Panc1 (cell line): ENCODE measurements around the gene TNFRSF11A. TPM values are rescaled to one million over a fixed set of nuclear protein-coding genes. Genes with fewer than 3 reads are reported as not detected.

Source experiments
- ATAC-seq: fragments of 200-7000 bp; cut with Tn5 transposase; 2 replicates; pipeline ENCODE4 v1.9.1; 2020; ENCODE audit warnings: mild to moderate bottlenecking, moderate library complexity
- BruUV-seq: library from RNA; stranded (reverse); fragments of 400-500 nt; replicated peaks from 2 replicates; lab custom pipeline; 2021; lab: Mats Ljungman, UMichigan
- CTCF ChIA-PET: fragments of 300-600 bp; sonication (Branson Sonifier 250); formaldehyde crosslinking; loops from one replicate; lab custom pipeline; 2022; ENCODE audit warnings: antibody characterized with exemption; lab: Charles Lee
- POLR2A ChIA-PET: fragments of 300-600 bp; sonication (Branson Sonifier 250); formaldehyde crosslinking; loops from one replicate; lab custom pipeline; 2022; ENCODE audit warnings: antibody characterized with exemption; lab: Charles Lee
- DNase-seq: peaks from one replicate; pipeline ENCODE4 v3.0.0-alpha.2; 2010; ENCODE audit warnings: low read depth, low spot score
- H3K27ac ChIP-seq: 2 replicates; pipeline ENCODE4 v1.5.1; 2011; ENCODE audit warnings: mild to moderate bottlenecking, low read length, inconsistent platforms
- H3K27me3 ChIP-seq: fragments of 200-500 bp; sonication (Bioruptor generic); 2 replicates; pipeline ENCODE4 v1.6.0; 2014; ENCODE audit warnings: low read length, inconsistent platforms; ENCODE audit not compliant: control insufficient read depth, insufficient read depth
- H3K36me3 ChIP-seq: fragments of 200-500 bp; sonication (Bioruptor generic); 2 replicates; pipeline ENCODE4 v1.5.1; 2014; ENCODE audit warnings: inconsistent platforms, mild to moderate bottlenecking, low read length, moderate library complexity; ENCODE audit not compliant: control insufficient read depth, insufficient read depth
- H3K4me1 ChIP-seq: 2 replicates; pipeline ENCODE4 v1.5.1; 2011; ENCODE audit warnings: inconsistent platforms, mild to moderate bottlenecking, low read length, moderate library complexity; ENCODE audit not compliant: control insufficient read depth, insufficient read depth
- H3K4me3 ChIP-seq, 2 experiments: 2 replicates each; pipeline ENCODE4 v1.5.1; 2011 to 2012; ENCODE audit warnings: low read depth in 2 of 2, low read length in 2 of 2, mild to moderate bottlenecking in 2 of 2, inconsistent platforms in 1 of 2, moderate library complexity in 1 of 2
- H3K9me3 ChIP-seq: fragments of 200-500 bp; sonication (Bioruptor generic); 2 replicates; pipeline ENCODE4 v1.5.1; 2014; ENCODE audit warnings: low read depth, mild to moderate bottlenecking, inconsistent platforms, low read length, moderate library complexity; ENCODE audit not compliant: control insufficient read depth, insufficient read depth
- POLR2AphosphoS5 ChIP-seq: IDR thresholded peaks from 2 replicates; pipeline ENCODE4 v1.6.1; 2012; ENCODE audit warnings: mild to moderate bottlenecking, low read depth, low read length, moderate library complexity
- SIN3A ChIP-seq: IDR thresholded peaks from 2 replicates; pipeline ENCODE4 v1.6.1; 2012; ENCODE audit warnings: low read depth, mild to moderate bottlenecking, low read length, moderate library complexity, borderline replicate concordance; ENCODE audit not compliant: insufficient read depth
- TCF7L2 ChIP-seq: IDR thresholded peaks from 2 replicates; pipeline ENCODE4 v1.6.1; 2011; ENCODE audit warnings: mild to moderate bottlenecking, low read depth, low read length, inconsistent platforms
- in situ Hi-C: cut with HindIII; loops from 2 replicates; pipeline ENCODE4 v1.10.0; 2016; ENCODE audit warnings: low sequenced_read_pairs, low pct_unique_long_range_greater_than_20kb
- intact Hi-C: fragments of 100-400 bp; cut with micrococcal nuclease; formaldehyde crosslinking; loops from one replicate; pipeline ENCODE4 v1.10.0; 2022; ENCODE audit not compliant: unreplicated experiment
- total RNA-seq: library from RNA; stranded (reverse); gene quantifications from one replicate; pipeline ENCODE4 v1.2.1, GENCODE V29; 2021; ENCODE audit not compliant: unreplicated experiment
- TF ChIP-seq, protein P1 (sequence below): fragments of 450-650 bp; IDR thresholded peaks from 2 replicates; pipeline ENCODE4 v1.5.1; 2017; ENCODE audit warnings: mild to moderate bottlenecking
- TF ChIP-seq, protein P2 (sequence below), 2 experiments: IDR thresholded peaks; 2 replicates each; pipeline ENCODE4 v1.6.1; 2011 to 2012; ENCODE audit warnings: low read depth in 2 of 2, control low read depth in 1 of 2, low read length in 1 of 2, mild to moderate bottlenecking in 1 of 2, moderate library complexity in 1 of 2; ENCODE audit not compliant: insufficient read depth in 1 of 2

TNFRSF11A gene
- total RNA-seq, 1 experiment from 2014 or later = 14.1 TPM

DNA sequence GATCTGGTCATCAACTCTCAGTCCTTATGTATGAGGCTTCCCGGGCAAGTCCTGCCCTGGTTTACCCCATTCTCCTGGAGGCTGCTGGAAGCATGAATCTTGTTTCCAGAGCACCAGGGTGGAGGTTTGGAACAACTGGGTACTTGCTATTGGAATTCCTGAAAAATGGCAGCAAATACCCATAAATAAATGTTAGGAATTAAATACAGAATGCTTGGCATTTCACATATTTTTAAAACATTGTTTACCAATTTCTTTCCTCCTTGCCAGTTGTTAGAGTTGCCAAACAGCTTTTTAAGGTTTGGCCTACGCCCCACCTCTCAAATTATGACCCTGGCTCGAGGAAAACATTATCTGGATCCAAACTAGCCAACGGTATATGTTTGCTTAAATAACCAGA is 107.1 kb downstream of the TNFRSF11A start:
- H3K9me3 ChIP-seq = peaks cover 3% of the 10 kb centered on the region; the same call in 1 of the 2 replicates
- in situ Hi-C loops (no loop called here), intact Hi-C loops (no loop called here)
- H3K36me3 ChIP-seq = no peaks in the 10 kb centered on the region
- POLR2A ChIA-PET = no interaction called here
- DNase-seq = no peak
- peaks cover 8% of the 10 kb centered on the region for H3K4me1 ChIP-seq
- H3K27ac ChIP-seq = no peak overlapping the region
- ATAC-seq = no peak
- CTCF ChIA-PET = no interaction called here
- H3K4me3 ChIP-seq = no peak overlapping the region
- TF ChIP-seq TCF7L2 (no peak), SIN3A (no peak), POLR2AphosphoS5 (no peak)
- TF ChIP-seq, protein P1, sequence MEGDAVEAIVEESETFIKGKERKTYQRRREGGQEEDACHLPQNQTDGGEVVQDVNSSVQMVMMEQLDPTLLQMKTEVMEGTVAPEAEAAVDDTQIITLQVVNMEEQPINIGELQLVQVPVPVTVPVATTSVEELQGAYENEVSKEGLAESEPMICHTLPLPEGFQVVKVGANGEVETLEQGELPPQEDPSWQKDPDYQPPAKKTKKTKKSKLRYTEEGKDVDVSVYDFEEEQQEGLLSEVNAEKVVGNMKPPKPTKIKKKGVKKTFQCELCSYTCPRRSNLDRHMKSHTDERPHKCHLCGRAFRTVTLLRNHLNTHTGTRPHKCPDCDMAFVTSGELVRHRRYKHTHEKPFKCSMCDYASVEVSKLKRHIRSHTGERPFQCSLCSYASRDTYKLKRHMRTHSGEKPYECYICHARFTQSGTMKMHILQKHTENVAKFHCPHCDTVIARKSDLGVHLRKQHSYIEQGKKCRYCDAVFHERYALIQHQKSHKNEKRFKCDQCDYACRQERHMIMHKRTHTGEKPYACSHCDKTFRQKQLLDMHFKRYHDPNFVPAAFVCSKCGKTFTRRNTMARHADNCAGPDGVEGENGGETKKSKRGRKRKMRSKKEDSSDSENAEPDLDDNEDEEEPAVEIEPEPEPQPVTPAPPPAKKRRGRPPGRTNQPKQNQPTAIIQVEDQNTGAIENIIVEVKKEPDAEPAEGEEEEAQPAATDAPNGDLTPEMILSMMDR = no peak
- TF ChIP-seq, protein P2, sequence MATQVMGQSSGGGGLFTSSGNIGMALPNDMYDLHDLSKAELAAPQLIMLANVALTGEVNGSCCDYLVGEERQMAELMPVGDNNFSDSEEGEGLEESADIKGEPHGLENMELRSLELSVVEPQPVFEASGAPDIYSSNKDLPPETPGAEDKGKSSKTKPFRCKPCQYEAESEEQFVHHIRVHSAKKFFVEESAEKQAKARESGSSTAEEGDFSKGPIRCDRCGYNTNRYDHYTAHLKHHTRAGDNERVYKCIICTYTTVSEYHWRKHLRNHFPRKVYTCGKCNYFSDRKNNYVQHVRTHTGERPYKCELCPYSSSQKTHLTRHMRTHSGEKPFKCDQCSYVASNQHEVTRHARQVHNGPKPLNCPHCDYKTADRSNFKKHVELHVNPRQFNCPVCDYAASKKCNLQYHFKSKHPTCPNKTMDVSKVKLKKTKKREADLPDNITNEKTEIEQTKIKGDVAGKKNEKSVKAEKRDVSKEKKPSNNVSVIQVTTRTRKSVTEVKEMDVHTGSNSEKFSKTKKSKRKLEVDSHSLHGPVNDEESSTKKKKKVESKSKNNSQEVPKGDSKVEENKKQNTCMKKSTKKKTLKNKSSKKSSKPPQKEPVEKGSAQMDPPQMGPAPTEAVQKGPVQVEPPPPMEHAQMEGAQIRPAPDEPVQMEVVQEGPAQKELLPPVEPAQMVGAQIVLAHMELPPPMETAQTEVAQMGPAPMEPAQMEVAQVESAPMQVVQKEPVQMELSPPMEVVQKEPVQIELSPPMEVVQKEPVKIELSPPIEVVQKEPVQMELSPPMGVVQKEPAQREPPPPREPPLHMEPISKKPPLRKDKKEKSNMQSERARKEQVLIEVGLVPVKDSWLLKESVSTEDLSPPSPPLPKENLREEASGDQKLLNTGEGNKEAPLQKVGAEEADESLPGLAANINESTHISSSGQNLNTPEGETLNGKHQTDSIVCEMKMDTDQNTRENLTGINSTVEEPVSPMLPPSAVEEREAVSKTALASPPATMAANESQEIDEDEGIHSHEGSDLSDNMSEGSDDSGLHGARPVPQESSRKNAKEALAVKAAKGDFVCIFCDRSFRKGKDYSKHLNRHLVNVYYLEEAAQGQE (IDR thresholded peaks at IDR 0.05; ENCODE audit: insufficient read depth in 1 of 2, low read depth in 2 of 2, low read length in 1 of 2) = no peak
- H3K27me3 ChIP-seq = no peaks in the 10 kb centered on the region
- BruUV-seq = no TSS peak

DNA sequence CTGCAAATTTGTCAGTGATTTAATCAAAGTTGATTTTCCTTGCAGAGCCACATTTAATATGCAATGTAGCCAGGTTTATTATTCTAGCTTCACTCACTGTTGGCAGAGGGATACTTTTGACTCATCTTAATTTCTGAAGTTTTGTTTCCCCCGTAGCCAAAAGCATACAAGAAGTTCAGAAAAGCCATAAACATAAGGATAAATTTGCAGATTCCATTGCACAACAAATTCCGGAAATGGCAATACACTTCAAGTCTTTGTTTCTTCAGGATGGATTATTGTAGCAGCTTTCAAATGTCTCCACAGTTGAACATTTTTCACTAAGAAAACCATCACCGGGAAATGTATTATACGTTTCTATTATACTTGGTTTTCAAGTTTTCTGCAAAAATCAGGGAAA is 109.7 kb downstream of the TNFRSF11A start:
- BruUV-seq = no TSS peak

More for the DNA sequence above, 109.7 kb downstream of the TNFRSF11A start:
- ChIA-PET POLR2A (no interaction called here), CTCF (no interaction called here)
- no peaks in the 10 kb centered on the region for H3K27me3 ChIP-seq
- ATAC-seq (no peak), DNase-seq (no peak)
- peaks cover 1% of the 10 kb centered on the region; the same call in 1 of the 2 replicates for H3K9me3 ChIP-seq
- intact Hi-C loops = no loop called here
- H3K36me3 ChIP-seq = no peaks in the 10 kb centered on the region
- TF ChIP-seq SIN3A = no peak
- TF ChIP-seq POLR2AphosphoS5 = no peak
- TF ChIP-seq, protein P2 (IDR thresholded peaks at IDR 0.05; ENCODE audit: insufficient read depth in 1 of 2, low read depth in 2 of 2, low read length in 1 of 2) = no peak
- TF ChIP-seq, protein P1 = no peak
- no peak for TF ChIP-seq TCF7L2
- in situ Hi-C loops = no loop called here
- H3K27ac ChIP-seq = no peak overlapping the region
- peaks cover 15% of the 10 kb centered on the region for H3K4me1 ChIP-seq
- H3K4me3 ChIP-seq = no peak overlapping the region
